Activated T-cell treated with anti-CD3 and anti-CD28 coated beads, Interleukin-2, amount 50 U/mL, for 72 hours (primary cell): ENCODE data around the gene VPS26B. TPM values are rescaled to one million over a fixed set of nuclear protein-coding genes. Genes with fewer than 3 reads are reported as not detected.

ENCODE experiments used
- ATAC-seq, 2 donors: fragments of 150-1000 bp; cut with Tn5 transposase; replicated peaks in 1 of 2; 2 replicates each; pipeline ENCODE4 v1.10.0; 2021; ENCODE audit warnings: moderate library complexity in 2 of 2, mild to moderate bottlenecking in 1 of 2
- DNase-seq, 2 donors: peaks; one replicate each; pipeline ENCODE4 v3.0.0; 2021 to 2022; ENCODE audit warnings: mixed read lengths in 1 of 2
- H3K27ac Mint-ChIP-seq: one replicate; pipeline ENCODE4 v1.8.0; 2022; ENCODE audit warnings: mild to moderate bottlenecking, moderate library complexity, mixed read lengths
- H3K27me3 Mint-ChIP-seq: one replicate; pipeline ENCODE4 v1.8.0; 2022; ENCODE audit warnings: low read depth, mixed read lengths
- H3K36me3 Mint-ChIP-seq, 2 donors: one replicate each; pipeline ENCODE4 v1.8.0; 2022; ENCODE audit warnings: mixed read lengths in 2 of 2, mild to moderate bottlenecking in 1 of 2; ENCODE audit not compliant: insufficient read depth in 2 of 2
- H3K4me1 Mint-ChIP-seq: one replicate; pipeline ENCODE4 v1.8.0; 2022; ENCODE audit warnings: low read depth, mixed read lengths
- H3K4me3 Mint-ChIP-seq, 2 donors: one replicate each; pipeline ENCODE4 v1.8.0; 2022; ENCODE audit warnings: mild to moderate bottlenecking in 2 of 2, mixed read lengths in 2 of 2, moderate library complexity in 2 of 2
- H3K9me3 Mint-ChIP-seq, 2 donors: one replicate each; pipeline ENCODE4 v1.8.0; 2022; ENCODE audit warnings: mixed read lengths in 2 of 2
- total RNA-seq, 2 donors: library from RNA; stranded (reverse); gene quantifications; one replicate each; pipeline ENCODE4 v1.2.3, GENCODE V29; 2022

VPS26B gene
- total RNA-seq, 2 donors from 2014 or later, result 42.6 to 48.7 TPM

- Mint-ChIP-seq H3K4me3 (no peak overlapping the region), H3K27me3 (no peaks in the 10 kb centered on the region), H3K4me1 (no peaks in the 10 kb centered on the region), H3K36me3 (peaks cover 2 to 3% of the 10 kb centered on the region in 2 donors), H3K9me3 (no peaks in the 10 kb centered on the region), H3K27ac (no peak overlapping the region)
- DNase-seq (no peak), ATAC-seq (no peak)
These were observed 14.5 kb downstream of the VPS26B start for GRCh38 chr11:134238956-134239355.

- DNase-seq (no peak), ATAC-seq (no peak)
- Mint-ChIP-seq H3K36me3 (peaks cover 2 to 3% of the 10 kb centered on the region in 2 donors), H3K4me1 (no peaks in the 10 kb centered on the region), H3K4me3 (no peak overlapping the region), H3K9me3 (no peaks in the 10 kb centered on the region), H3K27ac (no peak overlapping the region), H3K27me3 (no peaks in the 10 kb centered on the region)
These were observed 16.1 kb downstream of the VPS26B start for GRCh38 chr11:134240592-134240991.

GRCh38 chr11:134242376-134242775 lies 17.9 kb downstream of the VPS26B start:
- H3K4me3 Mint-ChIP-seq, result no peak overlapping the region
- peaks cover 2 to 7% of the 10 kb centered on the region in 2 donors for H3K36me3 Mint-ChIP-seq
- H3K9me3 Mint-ChIP-seq, result no peaks in the 10 kb centered on the region
- H3K27me3 Mint-ChIP-seq, result no peaks in the 10 kb centered on the region
- H3K27ac Mint-ChIP-seq, result no peak overlapping the region
- no peak for DNase-seq
- no peak for ATAC-seq
- no peaks in the 10 kb centered on the region for H3K4me1 Mint-ChIP-seq

GRCh38 chr11:134243913-134244312 lies 19.4 kb downstream of the VPS26B start:
- no peak overlapping the region for H3K27ac Mint-ChIP-seq
- H3K36me3 Mint-ChIP-seq, result peaks cover 3 to 12% of the 10 kb centered on the region in 2 donors

GRCh38 chr11:134244593-134244992 lies 20.1 kb downstream of the VPS26B start:
- no peaks in the 10 kb centered on the region for H3K27me3 Mint-ChIP-seq
- no peak for DNase-seq

More at GRCh38 chr11:134243913-134244312, 19.4 kb downstream of the VPS26B start:
- Mint-ChIP-seq H3K27me3 (no peaks in the 10 kb centered on the region), H3K4me3 (no peak overlapping the region), H3K9me3 (no peaks in the 10 kb centered on the region), H3K4me1 (peaks cover 6% of the 10 kb centered on the region)
- ATAC-seq (no peak), DNase-seq (no peak)

GRCh38 chr11:134245434-134245833 lies 21.0 kb downstream of the VPS26B start:
- H3K36me3 Mint-ChIP-seq, result peaks cover 5 to 17% of the 10 kb centered on the region in 2 donors
- no peaks in the 10 kb centered on the region for H3K9me3 Mint-ChIP-seq

More at GRCh38 chr11:134244593-134244992, 20.1 kb downstream of the VPS26B start:
- peaks cover 13% of the 10 kb centered on the region for H3K4me1 Mint-ChIP-seq
- peaks cover 5 to 17% of the 10 kb centered on the region in 2 donors for H3K36me3 Mint-ChIP-seq
- no peaks in the 10 kb centered on the region for H3K9me3 Mint-ChIP-seq
- no peak overlapping the region for H3K4me3 Mint-ChIP-seq
- ATAC-seq, result no peak
- no peak overlapping the region for H3K27ac Mint-ChIP-seq

GRCh38 chr11:134246100-134246499 lies 21.6 kb downstream of the VPS26B start:
- Mint-ChIP-seq H3K4me3 (no peak overlapping the region), H3K36me3 (peaks cover 7 to 17% of the 10 kb centered on the region in 2 donors), H3K9me3 (no peaks in the 10 kb centered on the region), H3K27ac (no peak overlapping the region), H3K27me3 (no peaks in the 10 kb centered on the region), H3K4me1 (peaks cover 19% of the 10 kb centered on the region)
- ATAC-seq (no peak), DNase-seq (no peak)

More at GRCh38 chr11:134245434-134245833, 21.0 kb downstream of the VPS26B start:
- Mint-ChIP-seq H3K4me3 (no peak overlapping the region), H3K4me1 (peaks cover 17% of the 10 kb centered on the region), H3K27me3 (no peaks in the 10 kb centered on the region), H3K27ac (no peak overlapping the region)
- DNase-seq (no peak), ATAC-seq (no peak)

GRCh38 chr11:134246678-134247077 lies 22.2 kb downstream of the VPS26B start:
- Mint-ChIP-seq H3K36me3 (peaks cover 7 to 17% of the 10 kb centered on the region in 2 donors), H3K9me3 (no peaks in the 10 kb centered on the region), H3K4me1 (peaks cover 24% of the 10 kb centered on the region), H3K27me3 (no peaks in the 10 kb centered on the region), H3K27ac (peak overlapping the region; percentile 49), H3K4me3 (no peak overlapping the region)
- DNase-seq, result no peak
- no peak for ATAC-seq

GRCh38 chr11:134248910-134249480 lies 24.5 kb downstream of the VPS26B start:
- Mint-ChIP-seq H3K36me3 (peaks cover 8 to 18% of the 10 kb centered on the region in 2 donors), H3K27ac (peak overlapping the region; percentile 58), H3K4me1 (peaks cover 34% of the 10 kb centered on the region), H3K9me3 (no peaks in the 10 kb centered on the region), H3K27me3 (no peaks in the 10 kb centered on the region), H3K4me3 (peak overlapping the region in 1 of 2 donors; percentile 14)
- peak; percentile 46 to 64 for DNase-seq
- ATAC-seq, result peak; percentile 47 to 70

- Mint-ChIP-seq H3K36me3 (peaks cover 9 to 18% of the 10 kb centered on the region in 2 donors), H3K4me1 (peaks cover 46% of the 10 kb centered on the region), H3K9me3 (no peaks in the 10 kb centered on the region), H3K27ac (no peak overlapping the region), H3K27me3 (no peaks in the 10 kb centered on the region), H3K4me3 (no peak overlapping the region)
- no peak for DNase-seq
- no peak for ATAC-seq
These were observed 25.8 kb downstream of the VPS26B start for GRCh38 chr11:134250246-134250645.

- ATAC-seq (no peak), DNase-seq (no peak)
- Mint-ChIP-seq H3K4me1 (peaks cover 51% of the 10 kb centered on the region), H3K27ac (no peak overlapping the region), H3K4me3 (no peak overlapping the region), H3K36me3 (peaks cover 9 to 18% of the 10 kb centered on the region in 2 donors), H3K27me3 (no peaks in the 10 kb centered on the region), H3K9me3 (no peaks in the 10 kb centered on the region)
These were observed 26.2 kb downstream of the VPS26B start for GRCh38 chr11:134250675-134251074.

GRCh38 chr11:134252346-134253187 lies 28.1 kb downstream of the VPS26B start:
- Mint-ChIP-seq H3K27me3 (no peaks in the 10 kb centered on the region), H3K36me3 (peaks cover 9 to 12% of the 10 kb centered on the region in 2 donors), H3K9me3 (no peaks in the 10 kb centered on the region)

More at GRCh38 chr11:134252346-134253187, 28.1 kb downstream of the VPS26B start:
- H3K4me1 Mint-ChIP-seq, result peaks cover 55% of the 10 kb centered on the region
- H3K4me3 Mint-ChIP-seq, result peak overlapping the region; percentile 96 to 97
- DNase-seq (peak; percentile 34 to 38), ATAC-seq (peak; percentile 7 to 18)
- peak overlapping the region; percentile 46 for H3K27ac Mint-ChIP-seq
